HG02588 (cell line): ENCODE results near the gene MLEC.
"Not testable (repeated sequence)": the region's sequence is repeated elsewhere in the genome, so short reads cannot be mapped to it uniquely, and the experiment has no call there.

ENCODE experiments used
- ATAC-seq: cut with Tn5 transposase; IDR thresholded peaks from one replicate; pipeline ENCODE4 v1.9.1; 2021; ENCODE audit warnings: mild to moderate bottlenecking, moderate library complexity; ENCODE audit not compliant: unreplicated experiment

Gene MLEC

GRCh38 chr12:120719496-120720233 lies 32.7 kb downstream of the MLEC start:
- no peak for ATAC-seq

GRCh38 chr12:120720234-120720986 lies 33.5 kb downstream of the MLEC start:
- ATAC-seq = no peak

GRCh38 chr12:120720987-120721801 lies 34.2 kb downstream of the MLEC start:
- no peak for ATAC-seq

- ATAC-seq = no peak
Measured at GRCh38 chr12:120721866-120722265, 34.9 kb downstream of the MLEC start.

- no peak for ATAC-seq
Measured at GRCh38 chr12:120722784-120723183, 35.8 kb downstream of the MLEC start.

GRCh38 chr12:120724720-120725119 lies 37.8 kb downstream of the MLEC start:
- ATAC-seq = no peak

- no peak for ATAC-seq
Measured at GRCh38 chr12:120725151-120725658, 38.3 kb downstream of the MLEC start.

GRCh38 chr12:120725659-120726509 lies 38.9 kb downstream of the MLEC start, which contains the start of gene ACADS:
TSS of gene ACADS (plus strand) at chr12:120725826. CDS start at chr12:120725886, 60 bp downstream.
- peak; percentile 93 for ATAC-seq

GRCh38 chr12:120726510-120726793 lies 39.5 kb downstream of the MLEC start:
- no peak for ATAC-seq

- no peak for ATAC-seq
Measured at GRCh38 chr12:120726961-120727360, 40.0 kb downstream of the MLEC start.

GRCh38 chr12:120732198-120732597 lies 45.2 kb downstream of the MLEC start:
- not testable (repeated sequence) for ATAC-seq

- ATAC-seq = no peak
Measured at GRCh38 chr12:120733574-120733973, 46.6 kb downstream of the MLEC start.

GRCh38 chr12:120734210-120734609 lies 47.3 kb downstream of the MLEC start:
- no peak for ATAC-seq

GRCh38 chr12:120735181-120735580 lies 48.2 kb downstream of the MLEC start:
- no peak for ATAC-seq

- no peak for ATAC-seq
Measured at GRCh38 chr12:120736404-120737331, 49.7 kb downstream of the MLEC start.

GRCh38 chr12:120737557-120738251 lies 50.8 kb downstream of the MLEC start:
- no peak for ATAC-seq

- ATAC-seq = no peak
Measured at GRCh38 chr12:120738252-120739030, 51.5 kb downstream of the MLEC start.
